HG03575 (cell line): ENCODE results near the gene ZNF185.

ENCODE experiments used
- ATAC-seq: cut with Tn5 transposase; IDR thresholded peaks from one replicate; pipeline ENCODE4 v1.9.1; 2021; ENCODE audit not compliant: unreplicated experiment, insufficient number of reproducible peaks, low FRiP score; ENCODE audit errors: extremely low read depth

Gene ZNF185

GRCh38 chrX:152897222-152898131 lies at the start of gene ZNF185:
ZNF185 (plus strand) TSS chrX:152898067; CDS start chrX:152914490, 16,423 bp downstream.
- no peak for ATAC-seq

DNA sequence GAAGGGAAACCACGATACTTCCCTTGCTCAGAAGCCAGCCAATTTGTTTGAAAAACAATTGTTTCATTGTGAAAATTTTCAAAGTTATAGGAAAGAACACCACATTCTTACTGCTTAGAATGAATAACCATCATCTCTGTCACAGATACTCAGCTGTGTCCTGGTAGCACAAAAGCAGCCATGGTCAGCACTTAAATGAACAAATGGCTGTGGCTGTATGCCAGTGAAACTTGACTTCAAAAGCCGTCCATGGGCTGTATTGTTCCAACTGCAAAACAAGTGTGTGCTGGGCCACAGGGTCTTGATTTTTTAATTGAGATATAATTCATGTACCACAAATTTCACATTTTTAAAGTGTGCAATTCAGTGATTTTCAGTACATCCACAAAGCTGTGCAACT lies 47.4 kb upstream of the ZNF185 start:
- ATAC-seq: no peak

DNA sequence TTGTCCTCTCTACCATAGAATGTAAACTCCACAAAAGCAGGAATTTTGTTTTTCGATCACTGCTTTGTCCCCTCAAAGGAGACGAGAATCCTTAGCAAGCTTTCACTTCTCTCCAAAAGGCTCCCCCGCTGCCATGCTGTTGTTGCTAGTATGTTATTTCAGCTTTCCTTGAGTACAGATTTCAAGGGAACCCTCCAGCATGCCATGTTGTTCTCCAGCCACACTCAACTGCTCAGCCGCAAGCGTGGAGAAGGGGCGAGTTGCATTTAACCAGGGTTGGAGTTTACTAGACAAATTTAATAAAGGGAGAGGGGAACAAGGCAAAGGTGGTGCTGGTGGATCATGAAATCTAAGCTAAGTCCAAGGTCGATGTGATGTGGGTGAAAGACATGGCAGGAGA lies 43.9 kb upstream of the ZNF185 start:
- ATAC-seq: no peak

GRCh38 chrX:152861116-152861515 lies 36.8 kb upstream of the ZNF185 start:
- no peak for ATAC-seq

- no peak for ATAC-seq
These were observed 36.0 kb upstream of the ZNF185 start for GRCh38 chrX:152861826-152862225.

- no peak for ATAC-seq
These were observed 32.5 kb upstream of the ZNF185 start for GRCh38 chrX:152865232-152865920.

DNA sequence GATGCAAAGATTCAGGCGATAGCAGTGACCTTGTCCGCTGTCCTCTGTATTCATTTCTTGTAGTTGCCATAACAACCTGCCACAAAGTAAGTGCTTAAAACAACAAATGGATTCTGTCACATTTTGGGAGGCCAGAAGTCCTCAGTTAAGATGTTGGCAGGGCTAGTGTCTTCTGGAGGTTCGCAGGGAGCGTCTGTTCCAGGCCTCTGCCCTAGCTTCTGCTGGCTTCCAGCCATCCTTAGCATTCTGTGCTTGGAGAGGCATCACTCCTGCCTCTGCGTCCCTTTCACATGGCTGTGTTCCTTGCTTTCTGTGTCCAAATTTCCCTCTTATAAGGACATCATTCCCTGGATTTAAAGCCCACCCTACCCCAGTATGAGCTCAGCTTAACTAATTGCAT lies 31.5 kb upstream of the ZNF185 start:
- no peak for ATAC-seq

- no peak for ATAC-seq
These were observed 27.9 kb upstream of the ZNF185 start for GRCh38 chrX:152869972-152870371.

GRCh38 chrX:152871260-152871659 lies 26.6 kb upstream of the ZNF185 start:
- no peak for ATAC-seq

- ATAC-seq: no peak
These were observed 25.3 kb upstream of the ZNF185 start for GRCh38 chrX:152872522-152872921.

DNA sequence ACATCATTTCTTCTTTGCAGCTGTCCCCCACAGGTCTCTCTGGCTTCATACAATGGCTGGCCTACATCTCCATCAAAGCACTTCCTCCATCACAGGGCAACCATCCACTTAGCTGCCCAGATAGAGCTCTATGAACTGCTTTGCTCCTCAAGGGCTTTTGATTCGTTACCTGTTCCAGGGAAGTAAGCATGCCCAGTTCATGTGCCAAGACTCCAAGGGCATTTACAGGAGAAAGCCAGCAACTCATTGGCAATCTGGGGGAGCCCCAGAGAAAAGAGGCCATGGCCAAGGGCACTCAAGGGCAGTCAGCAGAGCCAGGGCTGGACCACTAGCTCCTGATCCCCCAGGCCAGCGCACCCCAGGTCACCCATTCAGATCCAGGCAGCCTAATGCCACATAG lies 24.5 kb upstream of the ZNF185 start:
- ATAC-seq: no peak

DNA sequence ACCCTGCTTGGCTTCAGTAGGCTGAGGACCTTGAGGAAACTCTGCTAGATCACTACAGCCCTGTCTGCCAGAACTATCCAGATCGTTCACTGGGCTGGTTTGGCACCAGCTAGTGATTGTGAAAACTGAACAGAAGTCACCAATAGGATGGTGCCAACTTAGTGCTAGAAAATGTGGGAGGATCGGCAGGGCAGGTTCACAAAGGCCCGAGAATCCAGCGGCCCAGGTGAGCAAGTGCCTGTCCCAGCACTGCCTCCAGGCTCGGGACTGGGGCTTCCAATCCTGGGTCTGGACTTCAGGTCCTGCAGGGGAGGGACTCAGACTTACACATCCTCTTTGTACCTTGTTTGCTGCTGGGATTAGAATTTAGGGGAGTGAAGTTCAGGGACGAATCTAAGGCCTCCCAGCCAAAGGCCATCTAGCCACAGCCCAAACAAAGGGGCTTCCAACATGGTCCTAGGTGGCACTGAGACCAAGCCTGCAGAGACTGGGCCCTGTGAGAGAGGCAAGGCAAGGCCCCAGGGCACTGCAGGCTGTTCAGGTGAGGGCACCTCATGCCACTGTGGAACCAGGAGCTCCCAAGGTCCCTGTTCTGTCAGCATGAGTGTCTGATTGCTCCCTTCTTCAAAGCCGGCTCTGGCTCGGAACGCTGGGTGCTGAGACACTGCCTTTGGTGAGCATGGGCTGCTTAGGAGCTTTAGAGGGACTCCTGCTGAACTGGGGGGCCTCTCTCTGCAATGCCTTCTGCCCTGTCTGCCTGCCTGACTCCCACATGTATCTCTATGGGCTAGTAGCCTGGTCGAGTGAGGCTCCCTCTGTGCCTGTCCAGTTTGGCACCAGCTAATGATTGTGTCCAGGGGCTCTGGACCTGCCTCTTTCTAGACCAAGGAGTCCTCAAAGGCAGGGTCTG lies 20.7 kb upstream of the ZNF185 start:
- ATAC-seq: no peak

DNA sequence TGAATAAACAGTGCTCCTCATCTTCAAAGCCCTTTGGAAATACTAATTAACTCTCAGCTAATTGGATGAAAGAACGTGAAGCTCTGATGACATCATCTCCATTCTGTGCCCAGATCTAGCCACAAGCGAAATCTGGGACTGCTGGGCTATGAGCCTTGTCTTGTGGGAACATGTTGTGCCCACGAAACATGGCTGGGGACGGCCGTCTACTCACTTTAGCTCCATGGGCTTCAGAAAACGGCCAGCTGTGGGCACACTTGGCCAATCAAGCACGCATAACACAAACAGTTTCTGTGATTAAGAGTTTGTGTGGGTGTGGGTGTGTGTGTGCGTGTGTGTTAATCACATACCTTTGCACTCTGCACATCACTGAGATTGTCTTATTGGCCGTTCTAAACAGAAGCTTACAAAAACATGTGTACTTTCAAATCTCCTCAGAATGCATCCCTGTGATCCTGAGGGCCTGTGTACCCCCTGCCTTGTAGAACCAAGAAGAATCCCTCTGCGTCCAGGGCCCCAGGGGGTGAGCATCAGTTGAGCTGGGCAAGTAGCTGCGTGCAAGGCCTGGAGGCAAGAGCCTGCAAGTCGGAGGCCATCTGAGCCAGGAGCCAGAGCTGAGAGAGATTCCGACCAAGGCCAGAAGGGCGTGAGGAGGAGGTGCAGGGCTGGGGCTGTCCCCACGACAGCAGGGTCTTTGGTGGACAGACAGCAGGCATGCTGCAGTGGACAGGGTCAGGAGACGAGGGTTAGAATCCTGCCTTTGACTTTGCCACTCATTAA lies 18.7 kb upstream of the ZNF185 start:
- ATAC-seq: no peak

- no peak for ATAC-seq
These were observed 16.6 kb upstream of the ZNF185 start for GRCh38 chrX:152881289-152881688.

DNA sequence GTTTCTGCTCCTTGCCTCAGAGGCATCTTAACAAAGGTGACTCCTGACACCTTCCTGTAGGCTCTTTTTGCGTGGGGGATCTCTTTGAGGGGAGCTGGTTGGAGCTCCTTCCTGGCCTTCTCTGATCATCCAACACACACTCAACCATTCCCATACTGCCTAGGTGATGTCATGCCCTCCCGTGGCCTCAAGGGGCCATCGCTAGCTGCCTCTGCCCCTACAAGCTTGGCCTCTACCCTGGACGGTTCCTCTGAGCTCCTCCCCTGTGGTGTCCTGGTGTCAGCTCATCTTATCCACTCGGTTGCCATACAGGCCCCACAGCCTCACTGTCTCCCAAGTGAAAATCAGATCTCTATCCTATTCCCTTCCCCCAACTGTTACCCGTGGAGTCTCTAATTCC lies 13.7 kb upstream of the ZNF185 start:
- no peak for ATAC-seq

DNA sequence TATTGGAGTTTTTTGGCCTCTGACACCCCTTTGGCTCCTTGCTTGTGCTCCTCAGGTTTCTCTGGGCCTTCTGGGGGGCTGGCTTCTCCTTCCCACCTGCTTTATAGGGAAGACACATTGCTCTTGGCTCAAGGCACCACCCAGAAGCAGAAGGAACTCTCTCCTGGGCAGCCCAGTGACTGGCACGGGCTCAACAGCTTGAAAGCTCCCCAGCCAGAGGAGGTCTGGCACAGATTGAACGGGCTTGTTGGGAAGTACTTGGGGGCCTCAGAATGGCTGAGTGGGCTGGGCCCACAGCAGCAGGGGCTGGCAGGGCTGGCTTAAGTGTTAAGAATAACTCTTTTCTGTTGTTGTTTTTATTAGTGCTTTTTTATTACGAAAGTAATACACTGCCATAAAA lies 11.2 kb upstream of the ZNF185 start:
- ATAC-seq: no peak

- no peak for ATAC-seq
These were observed 5.4 kb upstream of the ZNF185 start for GRCh38 chrX:152892499-152892898.

GRCh38 chrX:152892999-152893891 lies 4.6 kb upstream of the ZNF185 start:
- no peak for ATAC-seq
